Esophagus squamous epithelium (tissue), 4 donors: ENCODE measurements around the gene KIAA1217.

Experiments
- POLR2A ChIP-seq, 4 donors: fragments of 450-650 bp; IDR thresholded peaks; one replicate each; pipeline ENCODE4 v1.6.1; 2017; ENCODE audit warnings: antibody characterized with exemption in 4 of 4, mild to moderate bottlenecking in 4 of 4, moderate library complexity in 3 of 4
- TF ChIP-seq, protein P1 (sequence below), 6 experiments: fragments of 450-650 bp in 4 of 6; fragments of 200-600 bp in 2 of 6; sonication (generic) in 2 of 6; IDR thresholded peaks; one replicate each; pipeline ENCODE4 v1.5.1; 2016 to 2019; ENCODE audit warnings: antibody characterized with exemption in 6 of 6, mild to moderate bottlenecking in 4 of 6, moderate library complexity in 4 of 6

DNA sequence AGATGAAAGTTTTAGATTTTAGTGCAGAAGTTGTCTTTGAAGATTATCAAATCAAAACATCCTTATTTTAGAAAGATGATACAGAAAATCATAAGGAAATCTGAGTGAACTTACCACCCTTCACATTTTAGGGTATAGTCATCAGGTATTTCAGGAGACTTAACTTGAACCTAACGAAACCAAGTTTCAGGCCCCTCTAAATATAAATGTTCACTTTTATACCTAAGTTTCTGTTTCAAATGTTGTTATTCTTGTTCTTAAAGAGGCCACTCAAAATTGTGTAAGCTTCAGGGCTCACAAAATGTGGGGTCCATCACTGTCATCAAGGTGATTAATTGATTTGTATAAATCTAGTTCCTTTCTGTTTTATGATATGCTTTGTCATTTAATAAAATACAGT lies 216.2 kb downstream of the KIAA1217 start:
- TF ChIP-seq, protein P1, sequence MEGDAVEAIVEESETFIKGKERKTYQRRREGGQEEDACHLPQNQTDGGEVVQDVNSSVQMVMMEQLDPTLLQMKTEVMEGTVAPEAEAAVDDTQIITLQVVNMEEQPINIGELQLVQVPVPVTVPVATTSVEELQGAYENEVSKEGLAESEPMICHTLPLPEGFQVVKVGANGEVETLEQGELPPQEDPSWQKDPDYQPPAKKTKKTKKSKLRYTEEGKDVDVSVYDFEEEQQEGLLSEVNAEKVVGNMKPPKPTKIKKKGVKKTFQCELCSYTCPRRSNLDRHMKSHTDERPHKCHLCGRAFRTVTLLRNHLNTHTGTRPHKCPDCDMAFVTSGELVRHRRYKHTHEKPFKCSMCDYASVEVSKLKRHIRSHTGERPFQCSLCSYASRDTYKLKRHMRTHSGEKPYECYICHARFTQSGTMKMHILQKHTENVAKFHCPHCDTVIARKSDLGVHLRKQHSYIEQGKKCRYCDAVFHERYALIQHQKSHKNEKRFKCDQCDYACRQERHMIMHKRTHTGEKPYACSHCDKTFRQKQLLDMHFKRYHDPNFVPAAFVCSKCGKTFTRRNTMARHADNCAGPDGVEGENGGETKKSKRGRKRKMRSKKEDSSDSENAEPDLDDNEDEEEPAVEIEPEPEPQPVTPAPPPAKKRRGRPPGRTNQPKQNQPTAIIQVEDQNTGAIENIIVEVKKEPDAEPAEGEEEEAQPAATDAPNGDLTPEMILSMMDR (IDR thresholded peaks at IDR 0.05) = no peak
- no peak for TF ChIP-seq POLR2A (IDR thresholded peaks at IDR 0.05)
